ENCODE measurements around the gene CLEC10A.

GRCh38 chr17:7108560-7108925 is 28.5 kb upstream of the CLEC10A start:
- TF ChIP-seq CTCF (conservative IDR thresholded peaks at IDR 0.05) (no peak), EZH2 (IDR thresholded peaks at IDR 0.05; ENCODE audit: low read depth) (no peak)
